Thyroid gland (tissue), 4 donors: ENCODE results near the gene TNFAIP1. TPM values are rescaled to one million over a fixed set of nuclear protein-coding genes. Genes with fewer than 3 reads are reported as not detected.

Experiments used
- DNase-seq, 2 donors: peaks; one replicate each; pipeline ENCODE4 v3.0.0-alpha.2; 2019
- H3K27ac ChIP-seq, 3 donors: fragments of 200-600 bp; sonication (generic); 1 replicate in 2 of 3; 2 replicates in 1 of 3; pipeline ENCODE4 v1.5.1; 2016 to 2019; ENCODE audit warnings: mild to moderate bottlenecking in 1 of 3, moderate library complexity in 1 of 3
- H3K27me3 ChIP-seq: fragments of 200-600 bp; sonication (generic); one replicate; pipeline ENCODE4 v1.5.1; 2019
- H3K36me3 ChIP-seq, 2 donors: fragments of 200-600 bp; sonication (generic); one replicate each; pipeline ENCODE4 v1.5.1; 2016 to 2019
- H3K4me1 ChIP-seq, 2 donors: fragments of 200-600 bp; sonication (generic); one replicate each; pipeline ENCODE4 v1.5.1; 2017 to 2019
- H3K4me3 ChIP-seq, 3 donors: fragments of 200-600 bp; sonication (generic); replicated peaks in 1 of 3; 1 replicate in 2 of 3; 2 replicates in 1 of 3; pipeline ENCODE4 v1.5.1; 2016; ENCODE audit warnings: mild to moderate bottlenecking in 1 of 3
- H3K9me3 ChIP-seq: fragments of 200-600 bp; sonication (generic); one replicate; pipeline ENCODE4 v1.5.1; 2017
- POLR2A ChIP-seq, 2 donors: fragments of 450-650 bp; IDR thresholded peaks; one replicate each; pipeline ENCODE4 v1.6.1; 2017; ENCODE audit warnings: antibody characterized with exemption in 2 of 2, mild to moderate bottlenecking in 2 of 2, moderate library complexity in 1 of 2
- WGBS, 2 donors: methylation state at CpG; one replicate each; pipeline ENCODE4 v1.1.5; 2017; 5-methylcytosine and 5-hydroxymethylcytosine counted together
- intact Hi-C: fragments of 100-400 bp; cut with DNase I; formaldehyde crosslinking; loops from one replicate; pipeline ENCODE4 v1.15.1; 2023
- total RNA-seq, 4 donors: library from RNA; depleted of rRNA; stranded (reverse); fragments of >200 nt; gene quantifications; one replicate each; pipeline ENCODE4 v1.2.3, GENCODE V29; 2016
- TF ChIP-seq, protein P1 (sequence below), 6 experiments: fragments of 200-600 bp in 3 of 6; fragments of 450-650 bp in 3 of 6; sonication (generic) in 3 of 6; IDR thresholded peaks; one replicate each; pipeline ENCODE4 v1.5.1; 2016 to 2019; ENCODE audit warnings: antibody characterized with exemption in 6 of 6, mild to moderate bottlenecking in 2 of 6, inconsistent platforms in 1 of 6, moderate library complexity in 1 of 6

Gene TNFAIP1
- total RNA-seq, 4 donors from 2014 or later: 28.4 to 36.9 (median 35.8) TPM

- intact Hi-C loops: no loop called here
- Histone ChIP-seq H3K4me1 (peaks cover 12 to 22% of the 10 kb centered on the region in 2 donors), H3K4me3 (no peak overlapping the region), H3K36me3 (peaks cover 6 to 8% of the 10 kb centered on the region in 2 donors), H3K27ac (no peak overlapping the region), H3K27me3 (no peaks in the 10 kb centered on the region), H3K9me3 (no peaks in the 10 kb centered on the region)
- TF ChIP-seq, protein P1, sequence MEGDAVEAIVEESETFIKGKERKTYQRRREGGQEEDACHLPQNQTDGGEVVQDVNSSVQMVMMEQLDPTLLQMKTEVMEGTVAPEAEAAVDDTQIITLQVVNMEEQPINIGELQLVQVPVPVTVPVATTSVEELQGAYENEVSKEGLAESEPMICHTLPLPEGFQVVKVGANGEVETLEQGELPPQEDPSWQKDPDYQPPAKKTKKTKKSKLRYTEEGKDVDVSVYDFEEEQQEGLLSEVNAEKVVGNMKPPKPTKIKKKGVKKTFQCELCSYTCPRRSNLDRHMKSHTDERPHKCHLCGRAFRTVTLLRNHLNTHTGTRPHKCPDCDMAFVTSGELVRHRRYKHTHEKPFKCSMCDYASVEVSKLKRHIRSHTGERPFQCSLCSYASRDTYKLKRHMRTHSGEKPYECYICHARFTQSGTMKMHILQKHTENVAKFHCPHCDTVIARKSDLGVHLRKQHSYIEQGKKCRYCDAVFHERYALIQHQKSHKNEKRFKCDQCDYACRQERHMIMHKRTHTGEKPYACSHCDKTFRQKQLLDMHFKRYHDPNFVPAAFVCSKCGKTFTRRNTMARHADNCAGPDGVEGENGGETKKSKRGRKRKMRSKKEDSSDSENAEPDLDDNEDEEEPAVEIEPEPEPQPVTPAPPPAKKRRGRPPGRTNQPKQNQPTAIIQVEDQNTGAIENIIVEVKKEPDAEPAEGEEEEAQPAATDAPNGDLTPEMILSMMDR (IDR thresholded peaks at IDR 0.05): no peak
- TF ChIP-seq POLR2A (IDR thresholded peaks at IDR 0.05): no peak
- no peak for DNase-seq
- WGBS, 2 donors: 88 to 93% methylated on average over 17 to 20 of the region's 21 CpGs
Measured at GRCh38 chr17:28367641-28368305, 32.2 kb downstream of the TNFAIP1 start.

GRCh38 chr17:28368306-28368831 lies 32.8 kb downstream of the TNFAIP1 start:
- Histone ChIP-seq H3K4me3 (no peak overlapping the region), H3K36me3 (peaks cover 0 to 2% of the 10 kb centered on the region in 2 donors), H3K27ac (no peak overlapping the region), H3K27me3 (no peaks in the 10 kb centered on the region), H3K9me3 (no peaks in the 10 kb centered on the region), H3K4me1 (peaks cover 15 to 25% of the 10 kb centered on the region in 2 donors)
- DNase-seq: no peak
- intact Hi-C loops: no loop called here
- TF ChIP-seq, protein P1 (IDR thresholded peaks at IDR 0.05): no peak
- no peak for TF ChIP-seq POLR2A (IDR thresholded peaks at IDR 0.05)
- WGBS, 2 donors: 80 to 81% methylated on average over 5 of the region's 5 CpGs

- Histone ChIP-seq H3K9me3 (no peaks in the 10 kb centered on the region), H3K27ac (no peak overlapping the region), H3K4me3 (no peak overlapping the region), H3K27me3 (no peaks in the 10 kb centered on the region), H3K4me1 (peaks cover 15 to 25% of the 10 kb centered on the region in 2 donors), H3K36me3 (no peaks in the 10 kb centered on the region)
- DNase-seq: no peak
- intact Hi-C loops: no loop called here
- no peak for TF ChIP-seq POLR2A (IDR thresholded peaks at IDR 0.05)
- 90 to 91% methylated on average over 17 of the region's 23 CpGs for WGBS, 2 donors
Measured at GRCh38 chr17:28368915-28369683, 33.5 kb downstream of the TNFAIP1 start.

DNA sequence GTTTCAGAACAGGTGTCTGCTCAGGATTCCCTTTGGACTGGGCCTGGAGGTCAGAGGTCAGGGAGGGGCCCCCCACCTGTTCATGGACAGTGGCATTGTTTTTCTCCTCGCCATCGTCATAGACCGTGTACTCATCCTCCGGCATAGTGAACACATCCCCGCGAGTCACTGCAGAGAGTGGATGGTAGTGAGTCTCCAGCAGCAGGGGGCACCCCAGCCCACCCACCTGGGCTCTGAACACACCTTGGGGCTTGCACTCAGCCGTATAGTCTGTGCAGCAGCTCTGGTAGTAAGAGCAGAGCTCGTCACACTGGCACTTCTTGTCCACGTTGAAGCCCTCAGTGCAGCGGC lies 34.1 kb downstream of the TNFAIP1 start:
- TF ChIP-seq, protein P1 (IDR thresholded peaks at IDR 0.05): no peak
- TF ChIP-seq POLR2A (IDR thresholded peaks at IDR 0.05): no peak
- intact Hi-C loops: no loop called here
- Histone ChIP-seq H3K9me3 (no peaks in the 10 kb centered on the region), H3K4me1 (peaks cover 15 to 25% of the 10 kb centered on the region in 2 donors), H3K27me3 (no peaks in the 10 kb centered on the region), H3K4me3 (no peak overlapping the region), H3K27ac (no peak overlapping the region), H3K36me3 (no peaks in the 10 kb centered on the region)
- DNase-seq: no peak
- 74% methylated on average over 6 of the region's 10 CpGs; no CpG with 5 or more reads in 1 of the 2 donors for WGBS, 2 donors

- peaks cover 15 to 25% of the 10 kb centered on the region in 2 donors for H3K4me1 ChIP-seq
- intact Hi-C loops: no loop called here
- H3K36me3 ChIP-seq: no peaks in the 10 kb centered on the region
- H3K27me3 ChIP-seq: no peaks in the 10 kb centered on the region
- no peak for DNase-seq
- WGBS, 2 donors: 29 to 30% methylated on average over 7 to 8 of the region's 8 CpGs
- peak within 1 kb of the TSS in 1 of 3 donors; percentile 45 for H3K4me3 ChIP-seq
- TF ChIP-seq POLR2A (IDR thresholded peaks at IDR 0.05): no peak
- TF ChIP-seq, protein P1 (IDR thresholded peaks at IDR 0.05): no peak
- H3K27ac ChIP-seq: no peak within 1 kb of the TSS
- H3K9me3 ChIP-seq: no peaks in the 10 kb centered on the region
Measured at GRCh38 chr17:28370035-28370743, 34.6 kb downstream of the TNFAIP1 start, which contains the start of gene VTN. VTN (minus strand) TSS chr17:28370307; CDS start chr17:28370203, 104 bp downstream.
